Coronary artery (tissue), 2 donors: ENCODE measurements around the gene CD200.

ENCODE experiments used
- DNase-seq: peaks from one replicate; pipeline ENCODE4 v3.0.0-alpha.2; 2017; ENCODE audit warnings: low spot score
- H3K27ac ChIP-seq, 2 donors: fragments of 200-600 bp; sonication (generic); one replicate each; pipeline ENCODE4 v1.5.1; 2016 to 2019
- H3K4me3 ChIP-seq: fragments of 200-600 bp; sonication (generic); 2 replicates; pipeline ENCODE4 v1.5.1; 2016; ENCODE audit warnings: mild to moderate bottlenecking, moderate library complexity
- CTCF ChIP-seq: fragments of 200-600 bp; sonication (generic); IDR thresholded peaks from one replicate; pipeline ENCODE4 v1.5.1; 2019; ENCODE audit warnings: antibody characterized with exemption

Gene CD200

DNA sequence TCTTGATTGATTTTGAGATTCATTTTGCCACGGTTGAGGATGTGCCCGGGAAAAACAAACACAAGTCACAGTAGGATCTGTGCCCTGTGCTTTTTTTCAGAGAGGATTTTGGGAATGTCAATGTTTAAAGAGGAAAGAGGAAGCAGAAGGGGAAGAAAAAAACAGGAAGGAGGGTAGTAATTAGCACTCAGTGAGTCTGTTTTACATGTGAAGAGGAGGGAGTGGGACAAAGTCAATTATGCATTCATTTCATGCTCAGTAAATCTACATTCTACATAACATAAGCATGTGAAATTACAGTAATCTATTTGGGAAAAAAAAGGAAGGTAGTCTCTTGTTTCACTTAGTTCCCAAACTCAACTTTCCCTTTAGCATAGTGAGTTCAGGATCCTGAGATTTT is 18.3 kb upstream of the CD200 start:
- H3K27ac ChIP-seq: no peak overlapping the region
- no peak for TF ChIP-seq CTCF
- H3K4me3 ChIP-seq: no peak overlapping the region
- no peak for DNase-seq

GRCh38 chr3:112315791-112316190 is 17.2 kb upstream of the CD200 start:
- no peak overlapping the region for H3K27ac ChIP-seq
- no peak for DNase-seq
- TF ChIP-seq CTCF: no peak
- H3K4me3 ChIP-seq: no peak overlapping the region

GRCh38 chr3:112319516-112320276 is 13.3 kb upstream of the CD200 start:
- no peak for DNase-seq
- no peak overlapping the region for H3K27ac ChIP-seq
- no peak overlapping the region for H3K4me3 ChIP-seq
- no peak for TF ChIP-seq CTCF

DNA sequence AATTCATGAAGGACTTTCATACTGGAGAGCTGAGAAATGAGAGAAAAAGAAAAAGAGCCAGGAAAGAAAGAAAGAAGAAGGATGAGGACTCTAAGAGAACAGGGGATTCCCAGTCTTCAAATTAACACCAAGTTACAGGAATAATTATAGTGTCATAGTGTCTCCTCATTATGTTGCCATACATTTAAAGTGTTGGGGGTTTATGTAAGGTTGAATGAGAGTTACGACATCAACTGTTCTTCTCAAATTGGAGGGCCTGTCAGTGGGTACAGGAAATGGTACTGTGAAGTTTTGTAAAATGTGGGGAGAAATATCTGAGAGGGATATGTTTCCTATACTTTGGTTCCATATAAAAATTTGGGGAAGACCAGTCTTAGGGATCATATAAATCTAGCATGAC is 12.3 kb upstream of the CD200 start:
- no peak overlapping the region for H3K27ac ChIP-seq
- no peak for DNase-seq
- TF ChIP-seq CTCF: no peak
- H3K4me3 ChIP-seq: no peak overlapping the region

DNA sequence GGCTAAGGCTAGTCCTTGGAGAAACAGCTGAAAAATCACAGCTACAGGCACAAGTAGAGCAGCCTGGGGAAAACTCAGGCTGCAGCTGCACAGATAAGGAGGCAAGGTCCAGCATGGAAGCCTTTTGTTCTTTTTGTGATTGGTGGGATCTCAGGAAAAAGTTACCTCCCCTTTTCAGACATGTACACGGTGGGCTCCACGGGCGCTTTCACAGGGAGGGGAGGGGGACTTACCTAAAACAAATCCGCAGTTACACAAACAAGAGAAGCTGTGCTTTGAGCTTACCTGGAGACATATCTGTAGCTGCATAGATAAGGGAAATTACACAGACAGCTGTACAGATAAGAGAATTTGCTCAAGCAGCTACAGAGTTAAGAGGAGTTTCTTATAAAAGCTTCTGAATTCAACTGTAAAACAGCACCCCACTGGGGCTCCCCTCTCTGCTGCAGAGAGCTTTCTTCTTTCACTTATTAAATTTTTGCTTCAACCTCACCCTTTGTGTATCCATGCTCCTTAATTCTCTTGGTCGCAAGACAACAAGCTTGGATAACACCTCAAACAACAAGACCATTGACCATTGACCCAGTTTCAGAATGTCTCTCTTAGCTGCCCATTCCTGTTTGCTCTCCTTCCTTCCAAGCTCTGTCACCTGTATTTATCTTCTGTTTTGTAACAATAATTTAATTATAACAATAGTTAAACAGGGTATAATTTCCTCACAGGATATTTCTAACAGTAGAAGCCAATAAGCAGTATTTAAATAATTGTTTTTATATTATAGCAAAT is 10.9 kb upstream of the CD200 start:
- no peak for TF ChIP-seq CTCF
- Histone ChIP-seq H3K27ac (no peak overlapping the region), H3K4me3 (no peak overlapping the region)
- DNase-seq: no peak

- H3K27ac ChIP-seq: no peak overlapping the region
- TF ChIP-seq CTCF: peak; percentile 61
- no peak overlapping the region for H3K4me3 ChIP-seq
- DNase-seq: no peak
These were observed 5.5 kb upstream of the CD200 start for GRCh38 chr3:112327371-112327951.
